ENCODE measurements around the gene P2RX5.
A peak's percentile ranks its signal among the peaks of the same experiment; 100 is the strongest.

The P2RX5 gene

DNA sequence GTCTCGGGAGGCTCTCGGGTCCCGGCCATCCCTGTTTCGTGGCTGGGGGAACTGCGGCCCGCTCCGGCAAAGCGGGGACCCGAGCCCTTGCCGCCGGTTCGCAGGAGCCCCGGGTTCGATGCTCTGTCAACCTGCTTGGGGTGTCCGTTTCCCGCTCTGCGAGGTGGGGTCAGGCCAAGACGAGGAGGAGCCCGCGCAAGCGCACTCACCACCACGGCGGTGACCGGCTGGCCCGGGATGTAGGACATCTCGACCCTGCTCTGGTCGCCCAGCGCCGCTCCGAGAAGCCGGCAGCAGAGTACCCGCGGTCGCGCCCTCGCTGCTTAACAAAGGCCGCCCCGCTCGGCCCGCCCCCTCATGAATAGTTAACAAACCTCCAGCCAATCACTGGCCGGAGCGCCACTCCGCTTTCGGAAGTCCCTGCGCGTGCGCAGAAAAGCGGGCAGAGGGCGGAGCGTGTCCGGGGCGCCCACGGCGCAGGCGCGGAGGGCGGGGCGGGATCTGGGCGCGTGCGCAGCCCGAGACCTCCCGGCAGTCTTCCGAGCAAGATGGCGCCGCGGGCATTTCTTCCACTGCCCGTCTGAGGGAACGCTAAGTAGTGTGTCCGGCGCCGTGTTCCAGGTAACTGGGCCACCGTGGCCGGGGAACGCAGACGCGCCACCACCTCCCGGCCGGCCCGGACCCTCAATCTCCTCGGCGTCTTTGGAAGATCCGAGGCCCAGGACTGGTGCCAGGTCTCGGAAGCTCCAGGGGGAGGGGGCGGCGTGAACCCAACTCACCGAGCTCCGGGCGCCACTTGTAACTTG lies 27.5 kb downstream of the P2RX5 start, which contains the start of the genes EMC6 and TAX1BP3:
Gene EMC6, plus strand, starts transcription at position 534 of the 806 bp plus-strand sequence. CDS start 335 bp downstream, outside the sequence.
Gene TAX1BP3, minus strand, starts transcription at position 300 of the 806 bp plus-strand sequence. Its CDS starts 52 bp downstream, at position 248.
- in situ Hi-C loops (cut with HindIII; ENCODE audit: low sequenced_read_pairs): no loop called here
- TF ChIP-seq, protein P1, sequence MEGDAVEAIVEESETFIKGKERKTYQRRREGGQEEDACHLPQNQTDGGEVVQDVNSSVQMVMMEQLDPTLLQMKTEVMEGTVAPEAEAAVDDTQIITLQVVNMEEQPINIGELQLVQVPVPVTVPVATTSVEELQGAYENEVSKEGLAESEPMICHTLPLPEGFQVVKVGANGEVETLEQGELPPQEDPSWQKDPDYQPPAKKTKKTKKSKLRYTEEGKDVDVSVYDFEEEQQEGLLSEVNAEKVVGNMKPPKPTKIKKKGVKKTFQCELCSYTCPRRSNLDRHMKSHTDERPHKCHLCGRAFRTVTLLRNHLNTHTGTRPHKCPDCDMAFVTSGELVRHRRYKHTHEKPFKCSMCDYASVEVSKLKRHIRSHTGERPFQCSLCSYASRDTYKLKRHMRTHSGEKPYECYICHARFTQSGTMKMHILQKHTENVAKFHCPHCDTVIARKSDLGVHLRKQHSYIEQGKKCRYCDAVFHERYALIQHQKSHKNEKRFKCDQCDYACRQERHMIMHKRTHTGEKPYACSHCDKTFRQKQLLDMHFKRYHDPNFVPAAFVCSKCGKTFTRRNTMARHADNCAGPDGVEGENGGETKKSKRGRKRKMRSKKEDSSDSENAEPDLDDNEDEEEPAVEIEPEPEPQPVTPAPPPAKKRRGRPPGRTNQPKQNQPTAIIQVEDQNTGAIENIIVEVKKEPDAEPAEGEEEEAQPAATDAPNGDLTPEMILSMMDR (IDR thresholded peaks at IDR 0.05; ENCODE audit: low read depth, low read length, missing control alignments): no peak
- DNase-seq (ENCODE audit: low read depth): peak; percentile 94
- peak within 1 kb of the TSS; percentile 99 for H3K4me3 ChIP-seq (ENCODE audit: low read depth, low read length)

DNA sequence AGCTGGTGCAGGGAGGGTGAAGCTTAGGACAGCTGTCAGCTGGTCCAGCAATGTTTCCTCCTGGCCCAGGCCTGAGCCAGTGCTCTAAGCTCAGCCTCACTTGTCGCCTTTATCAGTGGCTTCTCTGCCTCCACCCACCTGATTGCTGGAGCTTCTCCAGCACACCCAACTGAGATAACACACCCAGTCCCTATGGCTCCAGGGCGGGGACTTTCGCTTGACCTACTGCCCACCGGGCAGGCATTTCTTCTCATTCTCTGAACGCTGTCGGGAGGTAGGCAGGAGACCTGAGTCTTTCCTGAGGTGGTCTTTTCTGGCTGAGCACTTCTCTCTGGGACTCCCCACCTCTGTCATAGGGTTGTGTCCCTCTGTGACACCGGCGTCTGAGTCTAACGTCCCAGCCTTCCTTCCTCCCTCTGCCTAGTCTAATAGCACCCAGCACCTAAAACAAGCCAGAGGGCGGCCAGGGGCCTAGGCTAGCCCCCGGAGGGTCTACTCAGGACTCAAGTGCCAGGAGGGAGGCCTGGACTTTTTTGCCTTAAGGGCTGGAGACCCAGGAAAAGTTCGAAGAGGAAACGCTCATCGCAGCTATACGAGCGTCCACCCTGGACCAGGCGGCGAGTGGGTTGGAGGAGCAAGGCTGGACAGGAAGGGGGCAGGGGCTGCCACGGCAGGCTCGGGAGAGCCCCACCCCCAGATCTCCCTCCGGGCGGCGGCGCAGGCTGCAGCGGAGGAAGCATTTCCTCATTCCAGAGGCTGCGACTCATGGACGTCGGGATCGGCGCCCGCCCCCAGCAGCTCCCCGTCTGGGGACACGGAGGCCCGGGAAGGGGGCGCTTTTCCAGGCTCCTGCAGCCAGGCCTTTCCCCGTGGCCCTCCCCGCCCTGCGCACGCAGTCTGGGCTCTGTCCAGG lies 28.3 kb downstream of the P2RX5 start:
- DNase-seq (ENCODE audit: low read depth): peak; percentile 75
- in situ Hi-C loops (cut with HindIII; ENCODE audit: low sequenced_read_pairs): no loop called here
- peak overlapping the region; percentile 99 for H3K4me3 ChIP-seq (ENCODE audit: low read depth, low read length)
- TF ChIP-seq, protein P1 (IDR thresholded peaks at IDR 0.05; ENCODE audit: low read depth, low read length, missing control alignments): no peak

DNA sequence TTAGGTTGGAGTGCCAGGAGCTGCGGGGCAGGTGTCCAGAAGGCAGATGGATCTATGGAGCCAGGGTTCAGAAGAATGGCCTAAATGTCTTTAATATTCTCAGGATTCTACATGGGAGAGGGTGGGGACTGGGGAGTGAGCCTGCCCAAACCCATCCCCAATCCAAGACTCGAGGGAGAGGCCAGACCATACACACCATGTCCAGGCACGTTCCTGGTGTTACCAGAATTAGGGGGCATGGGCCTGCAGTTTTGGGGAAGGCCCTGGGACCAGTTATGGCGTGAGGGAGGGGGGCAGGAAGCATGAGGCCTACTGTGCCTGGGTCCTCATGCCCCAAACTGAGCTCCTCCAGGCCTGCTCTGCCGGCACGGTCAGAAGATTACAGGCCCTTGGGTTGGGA lies 29.4 kb downstream of the P2RX5 start:
- in situ Hi-C loops (cut with HindIII; ENCODE audit: low sequenced_read_pairs): no loop called here
- peak overlapping the region; percentile 99 for H3K4me3 ChIP-seq (ENCODE audit: low read depth, low read length)
- no peak for DNase-seq (ENCODE audit: low read depth)
- TF ChIP-seq, protein P1 (IDR thresholded peaks at IDR 0.05; ENCODE audit: low read depth, low read length, missing control alignments): no peak

DNA sequence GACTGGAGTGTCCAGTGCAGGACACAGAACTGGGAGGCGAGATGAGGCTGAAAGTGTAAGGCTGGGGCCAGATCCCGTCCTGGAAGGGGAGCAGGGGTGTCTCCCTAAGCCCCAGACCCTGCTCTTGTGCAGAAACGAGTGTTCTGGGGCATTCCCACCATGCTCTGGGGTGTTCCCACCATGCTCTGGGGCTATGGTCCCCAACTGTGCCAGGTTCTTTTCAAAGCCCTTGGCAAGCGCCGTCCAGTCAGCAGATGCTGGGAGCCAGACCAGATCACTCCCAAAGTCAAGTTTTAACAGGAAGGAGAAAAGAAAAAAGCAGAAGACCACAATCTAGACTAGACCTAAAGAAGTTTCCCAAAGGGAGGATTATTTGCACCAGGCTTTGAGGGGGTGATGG lies 30.1 kb downstream of the P2RX5 start:
- no peak for DNase-seq (ENCODE audit: low read depth)
- H3K4me3 ChIP-seq (ENCODE audit: low read depth, low read length): no peak overlapping the region
- TF ChIP-seq, protein P1 (IDR thresholded peaks at IDR 0.05; ENCODE audit: low read depth, low read length, missing control alignments): no peak
- in situ Hi-C loops (cut with HindIII; ENCODE audit: low sequenced_read_pairs): no loop called here

DNA sequence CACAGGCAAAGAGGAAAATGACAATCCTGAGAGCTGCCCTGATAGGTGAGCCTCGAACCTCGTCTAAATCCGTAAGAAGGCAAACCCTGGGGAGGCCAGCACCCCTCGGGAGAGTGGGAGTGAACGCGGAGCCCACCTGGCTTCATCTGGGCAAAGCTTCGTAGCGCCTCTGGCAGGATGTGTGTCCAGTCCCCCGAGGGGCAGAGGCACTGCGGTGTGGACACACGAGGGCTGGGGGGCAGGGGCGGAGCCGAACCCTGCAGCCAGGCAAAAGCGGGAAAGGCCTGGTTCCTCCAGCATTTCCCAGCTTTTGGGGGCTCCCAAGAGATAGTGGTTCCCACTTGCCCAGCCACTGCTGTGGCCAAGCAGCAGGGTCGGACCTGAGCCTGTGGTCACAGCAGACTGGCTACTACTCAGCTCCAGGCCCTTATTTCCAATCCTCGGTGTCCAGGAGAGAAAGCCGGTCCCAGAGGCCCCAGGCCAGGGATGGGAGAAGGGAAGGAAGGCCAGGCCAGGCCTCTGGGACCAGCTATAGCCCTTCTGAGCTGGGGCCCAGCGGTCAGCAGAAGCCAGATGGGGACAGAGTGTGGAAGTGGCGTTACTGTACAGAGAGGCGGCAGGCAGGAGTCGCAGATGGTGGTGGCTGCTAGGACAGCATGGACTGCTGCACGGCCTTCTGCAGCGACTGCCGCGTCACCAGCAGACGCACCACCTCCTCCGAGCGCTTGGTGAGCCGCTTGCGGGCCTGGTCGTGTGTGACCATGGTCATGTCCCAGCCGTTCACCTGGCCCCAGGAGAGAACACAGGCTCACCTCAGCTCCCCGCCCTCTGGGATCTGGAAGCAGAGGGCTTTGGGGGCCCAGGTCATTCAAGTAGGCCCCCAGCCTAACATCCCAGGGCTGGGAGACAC lies 32.6 kb downstream of the P2RX5 start:
- DNase-seq (ENCODE audit: low read depth): no peak
- H3K4me3 ChIP-seq (ENCODE audit: low read depth, low read length): no peak overlapping the region
- in situ Hi-C loops (cut with HindIII; ENCODE audit: low sequenced_read_pairs): no loop called here
- TF ChIP-seq, protein P1 (IDR thresholded peaks at IDR 0.05; ENCODE audit: low read depth, low read length, missing control alignments): no peak

Measured in astrocyte of the cerebellum (primary cell).